ENCODE data around the gene SEC14L3.
"Not testable (repeated sequence)": the region's sequence is repeated elsewhere in the genome, so short reads cannot be mapped to it uniquely, and the experiment has no call there.

Gene SEC14L3

DNA sequence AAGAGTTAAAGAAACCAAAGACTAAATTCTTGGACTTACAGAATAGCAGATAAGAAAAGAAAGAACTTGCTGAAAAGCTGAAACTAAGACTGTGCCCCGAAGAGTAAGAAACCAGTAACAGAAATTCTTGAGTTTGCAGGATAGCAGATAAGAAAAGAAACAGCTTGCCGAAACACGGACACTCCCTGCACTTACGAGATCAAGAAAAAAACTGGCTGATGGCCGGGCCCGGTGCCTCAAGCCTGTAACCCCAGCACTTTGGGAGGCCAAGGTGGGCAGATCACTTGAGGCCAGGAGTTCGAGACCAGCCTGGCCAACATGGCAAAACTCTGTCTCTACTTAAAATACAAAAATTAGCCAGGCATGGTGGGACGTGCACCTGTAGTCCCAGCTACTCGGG, 20.3 kb downstream of the SEC14L3 start:
- H3K27me3 ChIP-seq (replicated peaks; ENCODE audit: control insufficient read depth, insufficient read depth, low read length, poor library complexity, severe bottlenecking); H3K4me3 ChIP-seq (ENCODE audit: insufficient read depth, low read depth, low read length, poor library complexity, severe bottlenecking); DNase-seq; H3K36me3 ChIP-seq (ENCODE audit: control insufficient read depth, insufficient read depth, low read length); H3K9me3 ChIP-seq (ENCODE audit: control insufficient read depth, low read length); H3K27ac ChIP-seq (ENCODE audit: insufficient read depth, low read length, poor library complexity, severe bottlenecking); H3K4me1 ChIP-seq (ENCODE audit: control insufficient read depth, insufficient read depth, low read length, poor library complexity, severe bottlenecking): not testable (repeated sequence)

DNA sequence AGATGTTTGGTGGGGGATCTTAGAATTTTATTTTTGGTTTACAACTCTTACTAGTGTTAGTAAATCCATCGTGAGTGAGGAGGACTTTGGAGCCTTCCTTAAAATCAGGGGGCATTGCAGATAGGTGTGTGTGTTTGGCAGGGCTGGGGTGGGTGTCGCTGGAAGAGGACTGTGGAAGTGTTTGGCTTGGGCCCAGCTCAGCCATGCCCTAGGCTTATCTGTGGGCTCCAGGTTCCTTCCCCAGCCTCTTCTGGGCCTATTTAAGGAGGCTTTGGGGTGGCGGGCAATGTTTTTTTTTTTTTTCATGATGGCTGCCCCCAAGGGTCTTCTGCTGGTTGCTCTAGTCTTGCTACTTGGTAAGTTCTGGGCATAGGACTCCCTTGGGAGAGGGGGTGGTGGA, 24.2 kb downstream of the SEC14L3 start:
- H3K4me1 ChIP-seq (ENCODE audit: control insufficient read depth, insufficient read depth, low read length, poor library complexity, severe bottlenecking) = no peaks in the 10 kb centered on the region
- no peak overlapping the region for H3K4me3 ChIP-seq (ENCODE audit: insufficient read depth, low read depth, low read length, poor library complexity, severe bottlenecking)
- H3K27ac ChIP-seq (ENCODE audit: insufficient read depth, low read length, poor library complexity, severe bottlenecking) = no peak overlapping the region
- H3K36me3 ChIP-seq (ENCODE audit: control insufficient read depth, insufficient read depth, low read length) = no peaks in the 10 kb centered on the region
- H3K27me3 ChIP-seq (replicated peaks; ENCODE audit: control insufficient read depth, insufficient read depth, low read length, poor library complexity, severe bottlenecking) = no peaks in the 10 kb centered on the region
- no peak for DNase-seq
- H3K9me3 ChIP-seq (ENCODE audit: control insufficient read depth, low read length) = no peaks in the 10 kb centered on the region

DNA sequence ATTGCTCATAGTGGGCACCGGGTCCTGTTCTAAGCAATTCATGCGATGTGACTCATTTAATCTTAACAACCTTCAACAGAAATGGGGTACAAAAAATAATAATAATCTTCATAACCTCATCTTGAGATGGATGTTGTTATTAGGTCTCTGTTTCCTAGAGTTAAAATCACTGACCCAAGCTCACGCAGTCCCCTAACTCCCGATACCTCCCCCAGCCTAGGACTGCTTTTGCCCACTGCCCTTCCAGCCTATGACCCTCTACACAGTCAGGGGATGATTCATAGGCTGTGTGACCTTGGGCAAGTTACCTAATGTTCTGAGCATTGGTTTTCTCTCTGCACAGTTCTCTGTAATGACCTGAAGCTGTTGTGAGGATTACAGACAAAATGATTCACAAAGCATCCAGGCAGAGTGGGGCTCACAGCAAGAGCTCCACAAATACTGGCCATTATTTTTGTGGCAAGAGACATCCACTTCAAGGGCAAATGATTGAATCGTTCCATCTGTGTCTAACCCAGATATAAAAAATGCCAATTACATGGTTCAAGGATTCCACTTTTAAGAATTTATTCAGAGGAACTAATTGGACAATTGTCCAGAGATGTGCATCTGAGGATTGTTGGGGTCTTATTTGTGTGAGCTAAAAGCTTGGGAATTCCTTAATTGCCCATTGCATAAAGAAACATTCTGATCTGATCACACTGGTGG, 26.2 kb downstream of the SEC14L3 start:
- H3K36me3 ChIP-seq (ENCODE audit: control insufficient read depth, insufficient read depth, low read length) = no peaks in the 10 kb centered on the region
- H3K27me3 ChIP-seq (replicated peaks; ENCODE audit: control insufficient read depth, insufficient read depth, low read length, poor library complexity, severe bottlenecking) = no peaks in the 10 kb centered on the region
- no peaks in the 10 kb centered on the region for H3K4me1 ChIP-seq (ENCODE audit: control insufficient read depth, insufficient read depth, low read length, poor library complexity, severe bottlenecking)
- H3K9me3 ChIP-seq (ENCODE audit: control insufficient read depth, low read length) = no peaks in the 10 kb centered on the region
- no peak overlapping the region for H3K4me3 ChIP-seq (ENCODE audit: insufficient read depth, low read depth, low read length, poor library complexity, severe bottlenecking)
- H3K27ac ChIP-seq (ENCODE audit: insufficient read depth, low read length, poor library complexity, severe bottlenecking) = no peak overlapping the region
- DNase-seq = no peak

GRCh38 chr22:30444632-30445437, 27.0 kb downstream of the SEC14L3 start:
- DNase-seq = peak in 1 of 3 donors; percentile 17
- Histone ChIP-seq H3K4me1 (ENCODE audit: control insufficient read depth, insufficient read depth, low read length, poor library complexity, severe bottlenecking) (no peaks in the 10 kb centered on the region), H3K27me3 (replicated peaks; ENCODE audit: control insufficient read depth, insufficient read depth, low read length, poor library complexity, severe bottlenecking) (peaks cover 5% of the 10 kb centered on the region), H3K4me3 (ENCODE audit: insufficient read depth, low read depth, low read length, poor library complexity, severe bottlenecking) (no peak overlapping the region), H3K9me3 (ENCODE audit: control insufficient read depth, low read length) (no peaks in the 10 kb centered on the region), H3K36me3 (ENCODE audit: control insufficient read depth, insufficient read depth, low read length) (no peaks in the 10 kb centered on the region), H3K27ac (ENCODE audit: insufficient read depth, low read length, poor library complexity, severe bottlenecking) (no peak overlapping the region)

GRCh38 chr22:30441088-30441487, 30.7 kb downstream of the SEC14L3 start:
- Histone ChIP-seq H3K27me3 (replicated peaks; ENCODE audit: control insufficient read depth, insufficient read depth, low read length, poor library complexity, severe bottlenecking) (peaks cover 12% of the 10 kb centered on the region), H3K27ac (ENCODE audit: insufficient read depth, low read length, poor library complexity, severe bottlenecking) (no peak overlapping the region), H3K36me3 (ENCODE audit: control insufficient read depth, insufficient read depth, low read length) (no peaks in the 10 kb centered on the region), H3K4me1 (ENCODE audit: control insufficient read depth, insufficient read depth, low read length, poor library complexity, severe bottlenecking) (peaks cover 4% of the 10 kb centered on the region), H3K9me3 (ENCODE audit: control insufficient read depth, low read length) (no peaks in the 10 kb centered on the region), H3K4me3 (ENCODE audit: insufficient read depth, low read depth, low read length, poor library complexity, severe bottlenecking) (no peak overlapping the region)
- no peak for DNase-seq

DNA sequence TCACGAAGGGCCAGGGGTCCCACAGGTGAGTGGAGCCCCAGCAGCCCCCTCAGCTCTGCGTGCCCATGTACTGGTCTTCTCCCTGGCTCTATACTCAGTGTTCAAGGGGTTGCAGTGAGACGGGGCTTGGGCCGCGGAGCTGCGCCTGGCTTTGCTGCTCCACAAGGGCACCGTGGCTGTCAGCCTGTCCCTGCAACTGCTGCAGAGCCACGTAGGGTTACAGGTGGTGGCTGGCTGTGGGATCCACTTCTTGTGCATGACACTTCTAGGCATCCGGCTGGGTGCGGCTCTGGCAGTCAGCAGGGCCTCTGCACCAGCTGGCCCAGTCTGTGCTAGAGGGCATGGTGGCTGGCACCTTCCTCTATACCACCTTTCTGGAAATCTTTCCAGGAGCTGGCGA, 32.0 kb downstream of the SEC14L3 start:
- no peak for DNase-seq
- peaks cover 12% of the 10 kb centered on the region for H3K27me3 ChIP-seq (replicated peaks; ENCODE audit: control insufficient read depth, insufficient read depth, low read length, poor library complexity, severe bottlenecking)
- H3K36me3 ChIP-seq (ENCODE audit: control insufficient read depth, insufficient read depth, low read length) = no peaks in the 10 kb centered on the region
- H3K9me3 ChIP-seq (ENCODE audit: control insufficient read depth, low read length) = no peaks in the 10 kb centered on the region
- no peak overlapping the region for H3K27ac ChIP-seq (ENCODE audit: insufficient read depth, low read length, poor library complexity, severe bottlenecking)
- no peak overlapping the region for H3K4me3 ChIP-seq (ENCODE audit: insufficient read depth, low read depth, low read length, poor library complexity, severe bottlenecking)
- H3K4me1 ChIP-seq (ENCODE audit: control insufficient read depth, insufficient read depth, low read length, poor library complexity, severe bottlenecking) = peaks cover 13% of the 10 kb centered on the region

GRCh38 chr22:30439226-30439625, 32.6 kb downstream of the SEC14L3 start:
- Histone ChIP-seq H3K27me3 (replicated peaks; ENCODE audit: control insufficient read depth, insufficient read depth, low read length, poor library complexity, severe bottlenecking) (peaks cover 12% of the 10 kb centered on the region), H3K4me1 (ENCODE audit: control insufficient read depth, insufficient read depth, low read length, poor library complexity, severe bottlenecking) (peaks cover 14% of the 10 kb centered on the region), H3K4me3 (ENCODE audit: insufficient read depth, low read depth, low read length, poor library complexity, severe bottlenecking) (no peak overlapping the region), H3K27ac (ENCODE audit: insufficient read depth, low read length, poor library complexity, severe bottlenecking) (no peak overlapping the region), H3K9me3 (ENCODE audit: control insufficient read depth, low read length) (no peaks in the 10 kb centered on the region), H3K36me3 (ENCODE audit: control insufficient read depth, insufficient read depth, low read length) (no peaks in the 10 kb centered on the region)
- no peak for DNase-seq

GRCh38 chr22:30438559-30438958, 33.3 kb downstream of the SEC14L3 start:
- H3K4me1 ChIP-seq (ENCODE audit: control insufficient read depth, insufficient read depth, low read length, poor library complexity, severe bottlenecking) = peaks cover 14% of the 10 kb centered on the region
- no peak for DNase-seq
- H3K4me3 ChIP-seq (ENCODE audit: insufficient read depth, low read depth, low read length, poor library complexity, severe bottlenecking) = no peak overlapping the region
- H3K27ac ChIP-seq (ENCODE audit: insufficient read depth, low read length, poor library complexity, severe bottlenecking) = no peak overlapping the region
- no peaks in the 10 kb centered on the region for H3K9me3 ChIP-seq (ENCODE audit: control insufficient read depth, low read length)
- H3K27me3 ChIP-seq (replicated peaks; ENCODE audit: control insufficient read depth, insufficient read depth, low read length, poor library complexity, severe bottlenecking) = peaks cover 12% of the 10 kb centered on the region
- H3K36me3 ChIP-seq (ENCODE audit: control insufficient read depth, insufficient read depth, low read length) = no peaks in the 10 kb centered on the region

- Histone ChIP-seq H3K4me1 (ENCODE audit: control insufficient read depth, insufficient read depth, low read length, poor library complexity, severe bottlenecking) (peaks cover 14% of the 10 kb centered on the region), H3K4me3 (ENCODE audit: insufficient read depth, low read depth, low read length, poor library complexity, severe bottlenecking) (peak overlapping the region; percentile 22), H3K36me3 (ENCODE audit: control insufficient read depth, insufficient read depth, low read length) (no peaks in the 10 kb centered on the region), H3K9me3 (ENCODE audit: control insufficient read depth, low read length) (no peaks in the 10 kb centered on the region), H3K27ac (ENCODE audit: insufficient read depth, low read length, poor library complexity, severe bottlenecking) (peak overlapping the region; percentile 86), H3K27me3 (replicated peaks; ENCODE audit: control insufficient read depth, insufficient read depth, low read length, poor library complexity, severe bottlenecking) (peaks cover 12% of the 10 kb centered on the region)
- DNase-seq = no peak
These were observed 35.6 kb downstream of the SEC14L3 start for GRCh38 chr22:30436196-30436595.

DNA sequence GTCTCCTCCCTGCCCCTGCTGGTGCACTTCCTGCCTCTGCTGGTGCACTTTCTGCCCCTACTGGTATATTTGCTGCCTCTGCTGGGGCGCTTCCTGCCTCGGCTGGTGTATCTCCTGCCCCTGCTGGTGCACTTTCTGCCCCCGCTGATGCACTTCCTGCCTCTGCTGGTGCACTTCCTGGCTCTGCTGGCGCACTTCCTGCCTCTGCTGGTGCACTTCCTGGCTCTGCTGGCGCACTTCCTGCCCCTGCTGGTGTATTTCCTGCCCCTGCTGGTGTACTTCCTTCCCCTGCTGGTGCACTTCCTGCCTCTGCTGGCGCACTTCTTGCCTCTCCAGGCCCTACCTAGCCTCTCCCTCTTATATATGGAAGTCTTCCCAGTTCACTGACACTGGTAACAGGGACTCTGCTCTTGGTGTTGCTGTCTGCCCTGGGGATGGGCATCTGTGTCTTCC, 36.1 kb downstream of the SEC14L3 start:
- Histone ChIP-seq H3K27me3 (replicated peaks; ENCODE audit: control insufficient read depth, insufficient read depth, low read length, poor library complexity, severe bottlenecking) (peaks cover 12% of the 10 kb centered on the region), H3K27ac (ENCODE audit: insufficient read depth, low read length, poor library complexity, severe bottlenecking) (peak overlapping the region; percentile 86), H3K36me3 (ENCODE audit: control insufficient read depth, insufficient read depth, low read length) (no peaks in the 10 kb centered on the region), H3K9me3 (ENCODE audit: control insufficient read depth, low read length) (no peaks in the 10 kb centered on the region), H3K4me1 (ENCODE audit: control insufficient read depth, insufficient read depth, low read length, poor library complexity, severe bottlenecking) (peaks cover 14% of the 10 kb centered on the region), H3K4me3 (ENCODE audit: insufficient read depth, low read depth, low read length, poor library complexity, severe bottlenecking) (peak overlapping the region; percentile 22)
- DNase-seq = peak; percentile 73 to 85 (median 79)

Data from effector memory CD4-positive, alpha-beta T cell (primary cell).